ENCODE data around the gene TOR3A.
"Not testable (repeated sequence)": the region's sequence is repeated elsewhere in the genome, so short reads cannot be mapped to it uniquely, and the experiment has no call there.

TOR3A gene

DNA sequence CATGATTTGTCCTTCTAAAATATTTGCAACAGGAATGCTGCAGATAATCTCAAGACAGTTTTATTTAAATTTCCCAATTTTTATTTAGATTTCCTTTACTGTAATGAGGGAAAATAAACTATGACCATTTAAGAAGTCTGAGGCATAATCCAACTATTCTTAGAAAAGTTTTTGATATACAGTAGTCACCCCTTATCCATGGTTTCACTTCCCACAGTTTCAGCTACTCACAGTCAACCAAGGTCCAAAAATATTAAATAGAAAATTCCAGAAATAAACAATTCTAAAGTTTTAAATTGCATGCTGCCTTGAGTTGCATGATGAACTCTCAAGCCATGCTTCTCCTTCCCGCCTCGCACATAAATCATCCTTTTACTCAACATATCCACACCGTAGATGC lies 33.3 kb downstream of the TOR3A start:
- DNase-seq = no peak

GRCh38 chr1:179119513-179119912 lies 37.6 kb downstream of the TOR3A start:
- no peak for DNase-seq

DNA sequence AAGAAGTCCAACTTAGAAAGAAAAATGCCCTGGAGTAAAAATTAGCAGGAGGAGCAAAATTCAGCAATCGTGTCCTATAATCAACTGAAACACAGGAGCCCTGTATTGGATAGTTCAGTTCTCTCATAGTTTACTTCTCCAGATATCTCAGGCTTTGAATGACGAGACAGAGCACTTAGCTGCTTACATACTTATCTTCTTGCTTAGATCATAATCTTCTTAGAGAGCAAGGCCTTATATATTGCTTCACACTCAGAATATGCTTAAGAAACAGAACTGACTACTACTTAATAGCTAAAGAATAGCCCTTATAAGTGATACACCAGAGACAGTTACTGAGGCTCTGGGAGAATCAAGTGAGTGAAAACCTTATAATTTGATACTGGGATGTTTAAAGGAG lies 38.9 kb downstream of the TOR3A start:
- DNase-seq = no peak

- DNase-seq = no peak
These were observed 39.5 kb downstream of the TOR3A start for GRCh38 chr1:179121159-179121938.

DNA sequence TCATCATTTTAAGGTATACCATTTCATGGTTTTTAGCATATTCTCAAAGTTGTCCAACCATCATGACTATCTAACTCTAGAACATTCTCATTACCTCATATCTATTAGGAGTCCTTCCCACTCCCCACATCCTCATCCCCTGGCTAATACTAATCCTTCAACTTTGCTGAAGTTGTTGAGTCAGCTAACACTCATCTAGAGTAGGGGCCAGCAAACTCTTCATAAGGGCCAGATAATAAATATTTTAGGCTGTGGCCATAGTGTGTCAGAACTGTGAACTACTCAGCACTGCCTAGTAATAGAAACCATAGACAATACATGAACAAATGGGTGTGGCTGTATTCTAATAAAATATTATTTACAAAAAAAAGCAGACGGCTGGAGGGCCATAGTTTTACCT lies 43.0 kb downstream of the TOR3A start:
- DNase-seq = no peak

GRCh38 chr1:179126338-179127060 lies 44.6 kb downstream of the TOR3A start:
- DNase-seq = no peak

DNA sequence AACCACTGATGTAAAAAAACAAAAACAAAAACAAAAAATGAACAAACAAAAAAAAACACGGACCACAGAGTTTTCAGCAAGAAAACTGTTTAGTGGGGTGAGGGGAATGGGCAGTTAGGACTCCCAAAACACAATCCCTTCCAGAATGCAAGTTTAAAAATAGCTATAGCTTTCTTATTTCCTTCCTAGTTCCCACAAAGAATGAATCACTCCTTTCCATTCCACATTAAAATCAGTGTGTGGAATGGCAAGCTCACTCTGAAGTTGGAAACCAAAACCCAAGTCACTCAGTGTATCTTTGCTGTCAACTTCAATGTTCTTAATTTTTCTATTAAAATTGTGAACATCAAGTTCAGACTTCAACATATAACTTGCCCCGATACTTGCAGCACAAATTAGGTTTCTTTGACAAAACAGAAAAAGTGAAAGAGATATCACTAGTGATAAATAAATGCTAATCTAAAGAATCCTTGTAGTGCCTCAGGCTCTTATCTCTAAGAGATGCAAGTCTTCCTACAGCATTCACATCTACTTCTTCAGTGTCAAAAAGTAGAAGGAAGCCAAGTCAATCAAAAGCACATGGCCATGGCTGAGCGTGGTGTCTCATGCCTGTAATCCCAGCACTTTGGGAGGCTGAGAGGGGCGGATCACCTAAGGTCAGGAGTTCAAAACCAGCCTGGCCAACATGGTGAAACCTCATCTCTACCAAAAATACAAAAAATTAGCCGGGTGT lies 45.5 kb downstream of the TOR3A start:
- no peak for DNase-seq

DNA sequence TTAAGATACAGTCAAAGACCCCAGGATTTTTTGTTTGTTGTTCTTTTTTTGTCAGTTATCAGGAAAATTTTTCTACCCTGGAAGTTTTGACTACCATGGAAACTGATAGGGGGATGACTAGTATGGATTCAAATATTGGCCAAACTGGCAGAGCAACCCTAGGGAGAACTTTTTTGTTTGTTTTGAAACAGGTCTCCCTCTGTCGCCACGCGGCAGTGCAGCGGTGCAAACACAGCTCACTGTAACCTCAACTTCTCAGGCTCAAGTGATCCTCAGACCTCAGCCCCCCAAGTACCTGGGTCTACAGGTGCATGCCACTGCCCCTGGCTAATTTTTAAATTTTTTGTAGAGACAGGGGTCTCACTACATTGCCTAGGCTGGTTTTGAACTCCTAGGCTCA lies 46.6 kb downstream of the TOR3A start:
- DNase-seq = no peak

- DNase-seq = peak; percentile 55
These were observed 48.0 kb downstream of the TOR3A start for GRCh38 chr1:179129702-179130473.

- DNase-seq = not testable (repeated sequence)
These were observed 53.3 kb downstream of the TOR3A start for GRCh38 chr1:179135168-179135567.

DNA sequence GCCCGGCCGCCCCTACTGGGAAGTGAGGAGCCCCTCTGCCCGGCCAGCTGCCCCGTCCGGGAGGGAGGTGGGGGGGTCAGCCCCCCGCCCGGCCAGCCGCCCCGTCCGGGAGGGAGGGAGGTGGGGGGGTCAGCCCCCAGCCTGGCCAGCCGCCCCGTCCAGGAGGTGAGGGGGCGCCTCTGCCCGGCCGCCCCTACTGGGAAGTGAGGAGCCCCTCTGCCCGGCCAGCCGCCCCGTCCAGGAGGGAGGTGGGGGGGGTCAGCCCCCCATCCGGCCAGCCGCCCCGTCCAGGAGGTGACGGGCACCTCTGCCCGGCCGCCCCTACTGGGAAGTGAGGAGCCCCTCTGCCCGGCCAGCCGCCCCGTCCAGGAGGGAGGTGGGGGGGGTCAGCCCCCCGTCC lies 53.8 kb downstream of the TOR3A start:
- not testable (repeated sequence) for DNase-seq

DNA sequence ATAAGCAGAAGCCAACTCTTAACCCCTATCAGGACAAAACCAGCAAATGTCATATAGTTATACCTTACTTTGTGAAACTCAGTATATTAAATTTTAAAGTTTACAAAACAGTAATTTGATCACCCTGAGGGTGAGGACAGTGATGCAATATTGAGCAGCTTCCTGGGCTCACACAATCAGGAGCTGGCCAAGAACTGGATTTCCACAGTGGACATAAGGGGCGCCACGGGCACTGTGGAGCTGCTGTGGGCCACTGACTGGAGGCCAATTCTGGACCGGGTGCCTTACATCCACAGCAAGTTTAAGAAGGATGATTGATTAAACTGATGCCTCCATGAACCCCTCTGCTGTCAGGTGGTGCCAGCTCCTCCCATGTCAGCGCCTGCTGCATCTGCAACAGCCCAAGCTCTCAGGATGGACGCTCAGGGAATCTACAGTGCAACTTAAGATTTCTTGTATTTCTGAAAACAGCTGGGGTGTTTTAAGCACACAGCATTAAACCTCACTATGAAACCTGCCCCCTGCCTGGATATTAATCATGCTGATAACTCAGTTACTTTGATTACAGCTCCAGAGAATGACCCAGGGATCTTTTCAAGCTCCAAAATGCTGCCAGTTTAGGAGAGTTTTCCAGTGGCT lies 55.9 kb downstream of the TOR3A start:
- no peak for DNase-seq

DNA sequence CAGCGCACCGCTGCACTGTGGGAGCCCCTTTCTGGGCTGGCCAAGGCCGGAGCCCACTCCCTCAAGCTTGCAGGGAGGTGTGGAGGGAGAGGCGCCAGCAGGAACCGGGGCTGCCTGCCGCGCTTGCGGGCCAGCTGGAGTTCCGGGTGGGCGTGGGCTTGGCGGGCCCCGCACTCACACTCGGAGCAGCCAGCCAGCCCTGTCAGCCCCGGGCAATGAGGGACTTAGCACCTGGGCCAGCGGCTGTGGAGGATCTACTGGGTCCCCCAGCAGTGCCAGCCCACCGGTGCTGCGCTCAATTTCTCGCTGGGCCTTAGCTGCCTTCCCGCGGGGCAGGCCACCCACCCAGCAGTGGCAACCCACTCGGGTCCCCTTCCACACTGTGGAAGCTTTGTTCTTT lies 56.9 kb downstream of the TOR3A start:
- not testable (repeated sequence) for DNase-seq

DNA sequence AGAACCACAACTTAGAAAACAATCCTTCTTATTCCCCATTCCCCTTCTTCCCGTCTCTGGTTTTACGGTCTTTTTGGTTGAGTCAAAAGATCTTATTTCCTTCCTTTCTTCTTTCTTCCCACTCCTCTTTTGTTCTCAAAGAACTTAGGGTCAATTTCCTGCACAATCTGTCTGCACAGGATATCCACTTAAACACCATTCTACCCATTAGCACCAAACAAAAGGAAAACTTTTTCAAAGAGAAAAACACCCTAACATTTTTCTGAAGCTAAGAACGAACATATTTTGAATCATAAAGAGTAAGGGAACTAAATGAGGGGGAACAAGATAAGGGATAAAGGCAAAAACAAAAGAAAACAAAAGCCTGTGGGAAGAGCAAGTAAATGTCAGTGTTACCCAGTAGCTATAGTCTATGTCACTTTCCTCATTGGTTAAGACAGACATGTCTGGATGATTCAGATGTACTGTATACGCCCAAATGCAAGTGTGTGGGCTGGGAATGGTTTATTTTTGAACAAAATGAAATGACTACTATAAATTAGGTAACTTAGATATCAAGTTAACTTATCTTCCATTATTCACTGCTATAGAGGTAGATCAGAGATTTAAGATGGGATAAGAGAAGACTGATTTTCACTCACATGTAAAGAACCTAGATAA lies 59.9 kb downstream of the TOR3A start:
- DNase-seq = no peak

GRCh38 chr1:179142889-179143299 lies 61.0 kb downstream of the TOR3A start:
- no peak for DNase-seq

GRCh38 chr1:179143322-179143721 lies 61.5 kb downstream of the TOR3A start:
- no peak for DNase-seq

DNA sequence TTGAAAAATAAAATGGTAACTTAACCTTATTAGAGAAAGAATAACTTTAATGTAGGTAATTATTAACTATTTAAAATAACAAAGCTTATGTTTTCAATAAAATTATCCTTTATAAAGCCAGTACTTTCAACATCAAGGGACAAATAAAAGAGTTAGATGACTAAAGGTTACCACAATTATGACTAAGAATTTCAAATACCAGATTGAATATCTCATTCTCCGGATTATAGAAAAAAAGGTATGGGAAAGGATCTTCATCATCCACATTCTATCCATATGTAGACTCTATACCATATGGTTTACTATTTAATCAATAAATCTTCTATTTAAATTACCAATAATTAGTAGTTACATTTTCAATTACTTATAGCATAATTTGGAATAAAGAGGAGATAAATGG lies 62.8 kb downstream of the TOR3A start:
- DNase-seq = no peak

- DNase-seq = no peak
These were observed 63.7 kb downstream of the TOR3A start for GRCh38 chr1:179145521-179145920.
